ENCODE data around the gene TENT5C.

DNA sequence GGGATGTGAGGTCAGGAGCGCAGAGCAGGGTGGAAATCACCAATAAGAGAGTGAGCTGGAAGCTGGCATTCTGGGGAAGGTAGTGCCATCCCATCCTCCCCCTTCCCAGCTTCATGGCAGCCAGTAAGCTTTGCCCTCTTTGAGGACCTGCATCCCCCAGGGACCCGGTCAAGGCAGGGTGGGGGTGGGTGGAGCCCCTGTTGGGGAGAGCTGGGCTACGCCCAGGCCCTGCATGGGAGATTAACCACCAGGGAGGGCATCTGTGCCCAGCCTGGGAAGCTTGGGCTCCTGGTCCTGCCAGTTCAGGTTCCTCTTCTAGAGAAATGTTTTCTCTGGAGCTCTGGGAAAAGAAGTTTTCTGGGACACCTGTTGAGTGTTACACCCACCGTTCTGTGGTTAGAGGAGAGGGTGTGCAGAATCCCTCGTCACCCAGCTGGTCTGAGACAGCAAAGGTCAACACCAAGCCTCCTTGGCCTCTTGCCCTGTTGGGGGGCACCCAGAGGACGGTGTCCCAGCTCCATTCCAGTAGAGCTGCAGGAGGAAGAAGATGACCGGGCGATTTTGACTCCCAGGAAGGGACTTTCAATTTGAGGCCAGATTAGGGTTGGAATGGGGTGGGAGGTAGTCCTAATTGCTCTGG lies 30.1 kb upstream of the TENT5C start:
- TF ChIP-seq EZH2 (IDR thresholded peaks at IDR 0.05; ENCODE audit: low read depth, low read length, severe bottlenecking) = no peak
- TF ChIP-seq SUZ12 (IDR thresholded peaks at IDR 0.05; ENCODE audit: low read length) = no peak
- TF ChIP-seq, protein P1, sequence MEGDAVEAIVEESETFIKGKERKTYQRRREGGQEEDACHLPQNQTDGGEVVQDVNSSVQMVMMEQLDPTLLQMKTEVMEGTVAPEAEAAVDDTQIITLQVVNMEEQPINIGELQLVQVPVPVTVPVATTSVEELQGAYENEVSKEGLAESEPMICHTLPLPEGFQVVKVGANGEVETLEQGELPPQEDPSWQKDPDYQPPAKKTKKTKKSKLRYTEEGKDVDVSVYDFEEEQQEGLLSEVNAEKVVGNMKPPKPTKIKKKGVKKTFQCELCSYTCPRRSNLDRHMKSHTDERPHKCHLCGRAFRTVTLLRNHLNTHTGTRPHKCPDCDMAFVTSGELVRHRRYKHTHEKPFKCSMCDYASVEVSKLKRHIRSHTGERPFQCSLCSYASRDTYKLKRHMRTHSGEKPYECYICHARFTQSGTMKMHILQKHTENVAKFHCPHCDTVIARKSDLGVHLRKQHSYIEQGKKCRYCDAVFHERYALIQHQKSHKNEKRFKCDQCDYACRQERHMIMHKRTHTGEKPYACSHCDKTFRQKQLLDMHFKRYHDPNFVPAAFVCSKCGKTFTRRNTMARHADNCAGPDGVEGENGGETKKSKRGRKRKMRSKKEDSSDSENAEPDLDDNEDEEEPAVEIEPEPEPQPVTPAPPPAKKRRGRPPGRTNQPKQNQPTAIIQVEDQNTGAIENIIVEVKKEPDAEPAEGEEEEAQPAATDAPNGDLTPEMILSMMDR (IDR thresholded peaks at IDR 0.05; ENCODE audit: control extremely low read depth in 1 of 3, insufficient read depth in 1 of 3, low read depth in 1 of 3, low read length in 3 of 3) = no peak
- TF ChIP-seq RAD21 (IDR thresholded peaks at IDR 0.05 in 1 of 2, conservative IDR thresholded peaks at IDR 0.05 in 1 of 2; ENCODE audit: low read depth in 2 of 2, low read length in 2 of 2) = no peak
- TF ChIP-seq YY1 (IDR thresholded peaks at IDR 0.05; ENCODE audit: low read depth, low read length) = no peak
- no peak for TF ChIP-seq BCL11A (IDR thresholded peaks at IDR 0.05; ENCODE audit: low read depth in 2 of 2, low read length in 2 of 2)
- no peak for TF ChIP-seq SIN3A (conservative IDR thresholded peaks at IDR 0.05 in 1 of 2, IDR thresholded peaks at IDR 0.05 in 1 of 2; ENCODE audit: low read depth in 1 of 2, low read length in 2 of 2)
- no peak for TF ChIP-seq TAF1 (IDR thresholded peaks at IDR 0.05; ENCODE audit: low read depth, low read length)
- TF ChIP-seq ASH2L (IDR thresholded peaks at IDR 0.05; ENCODE audit: low read length) = no peak
